ENCODE results near the gene SFI1.
"Not testable (repeated sequence)": the region's sequence is repeated elsewhere in the genome, so short reads cannot be mapped to it uniquely, and the experiment has no call there.

SFI1 gene

DNA sequence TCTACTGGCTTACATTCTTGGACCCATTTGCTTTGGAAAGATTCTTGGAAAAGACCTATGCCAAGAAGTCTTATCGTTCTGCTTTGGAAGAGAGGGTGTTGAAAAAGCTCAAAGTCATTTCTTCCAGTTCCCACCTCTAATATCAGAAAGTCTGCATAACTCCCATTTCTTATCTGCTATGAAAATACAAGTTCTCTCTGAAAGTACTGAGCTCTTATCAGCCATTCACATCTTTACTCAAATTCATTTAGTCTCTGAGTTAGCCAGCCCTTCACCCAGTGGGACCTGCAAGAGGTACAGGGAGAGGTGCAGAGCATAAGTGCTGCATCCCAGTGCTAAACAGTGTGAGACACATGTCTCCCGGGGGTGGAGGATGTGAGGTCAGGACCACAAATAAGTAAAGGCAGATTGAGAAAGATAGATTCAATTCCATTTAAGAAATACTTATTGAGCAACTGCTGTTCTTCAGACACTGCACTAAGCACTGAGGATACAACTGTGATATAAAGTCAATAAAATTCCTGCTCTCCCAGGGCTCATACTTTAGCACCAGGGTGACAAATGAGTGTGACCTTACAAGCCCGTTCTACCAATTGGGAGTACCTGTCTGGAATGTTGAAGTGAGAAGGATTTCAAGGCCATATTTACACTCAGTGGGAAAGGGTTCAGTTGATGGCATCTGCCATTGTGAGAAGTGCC is 89.0 kb downstream of the SFI1 start:
- Histone ChIP-seq H3K36me3 (ENCODE audit: control insufficient read depth in 1 of 2, insufficient read depth in 2 of 2, low read depth in 1 of 2, low read length in 2 of 2) (peaks cover 16 to 39% of the 10 kb centered on the region in 2 experiments), H3K14ac (ENCODE audit: low read length in 2 of 2) (peak overlapping the region in 1 of 2 experiments; percentile 55), H2AFZ (ENCODE audit: low read depth, low read length) (no peak overlapping the region), H3K4ac (ENCODE audit: low read depth in 1 of 2, low read length in 2 of 2) (peak overlapping the region in 1 of 2 experiments; percentile 54), H3K79me1 (replicated peaks; ENCODE audit: low read length, poor library complexity, severe bottlenecking) (no peaks in the 10 kb centered on the region), H3K9ac (ENCODE audit: low read length) (no peak overlapping the region), H3K23ac (ENCODE audit: low read length in 2 of 2) (no peak overlapping the region), H2AK5ac (ENCODE audit: low read length, severe bottlenecking) (no peak overlapping the region), H4K91ac (ENCODE audit: low read length) (peak overlapping the region; percentile 46), H3K18ac (ENCODE audit: low read depth in 1 of 2, low read length in 2 of 2) (peak overlapping the region; percentile 11 to 47), H2BK12ac (ENCODE audit: low read length in 2 of 2) (peak overlapping the region; percentile 29 to 88), H3K4me1 (ENCODE audit: control insufficient read depth, insufficient read depth, low read depth, low read length) (peaks cover 5% of the 10 kb centered on the region), H3K4me2 (ENCODE audit: low read length, poor library complexity, severe bottlenecking) (no peak overlapping the region), H3K9me3 (ENCODE audit: control insufficient read depth, low read length) (peaks cover 3% of the 10 kb centered on the region), H4K8ac (ENCODE audit: low read length) (peak overlapping the region; percentile 76), H2BK15ac (ENCODE audit: low read depth, poor library complexity, severe bottlenecking) (no peak overlapping the region), H3K27me3 (ENCODE audit: control insufficient read depth in 1 of 2, insufficient read depth in 1 of 2, low read length in 2 of 2) (no peaks in the 10 kb centered on the region), H3K4me3 (ENCODE audit: insufficient read depth in 1 of 2, low read depth in 1 of 2, low read length in 2 of 2) (no peak overlapping the region), H3K27ac (ENCODE audit: low read length, poor library complexity, severe bottlenecking) (no peak overlapping the region), H2BK120ac (ENCODE audit: low read depth, low read length) (peak overlapping the region; percentile 80), H2BK5ac (ENCODE audit: low read depth, low read length, poor library complexity, severe bottlenecking) (no peak overlapping the region)
- WGBS = 86% methylated on average over 3 of the region's 3 CpGs
- DNase-seq = peak; percentile 69

DNA sequence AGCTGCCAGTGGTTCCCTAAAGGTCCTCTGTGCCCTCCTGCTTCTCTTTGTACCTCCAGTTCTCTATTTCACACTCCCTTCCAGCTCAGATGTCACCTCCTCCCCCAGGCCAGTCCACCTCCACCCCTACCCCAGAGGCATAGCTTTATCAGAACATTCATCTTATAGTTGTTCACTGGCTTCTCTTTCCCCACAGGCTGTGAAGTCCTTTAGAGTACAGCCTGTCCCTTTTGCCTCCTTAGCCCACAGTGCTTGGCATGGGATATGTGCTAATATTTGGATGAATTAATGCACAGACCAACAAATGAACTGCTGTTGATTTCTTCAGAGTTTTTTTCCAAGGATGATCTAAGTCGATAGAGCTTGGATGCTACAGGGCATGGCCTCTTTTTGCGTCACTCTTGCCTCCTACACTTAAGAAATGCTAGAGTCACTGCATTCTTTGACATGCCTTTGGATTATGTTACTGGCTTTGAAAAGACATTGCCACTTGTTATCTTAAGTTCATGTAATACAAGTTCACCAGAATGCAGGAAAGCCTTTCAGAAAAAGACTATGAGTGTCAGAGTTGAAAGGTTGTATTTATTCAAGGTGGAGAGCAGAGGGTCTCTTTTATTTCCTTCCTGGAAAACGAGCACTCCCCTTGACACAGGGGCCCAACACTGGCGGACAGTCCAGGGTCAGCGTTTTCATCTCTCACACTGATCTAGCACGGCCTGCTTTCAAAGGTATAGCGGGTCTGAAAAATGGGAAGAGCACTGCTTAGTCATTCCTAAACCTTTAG is 90.0 kb downstream of the SFI1 start:
- 94% methylated on average over 6 of the region's 7 CpGs for WGBS

DNA sequence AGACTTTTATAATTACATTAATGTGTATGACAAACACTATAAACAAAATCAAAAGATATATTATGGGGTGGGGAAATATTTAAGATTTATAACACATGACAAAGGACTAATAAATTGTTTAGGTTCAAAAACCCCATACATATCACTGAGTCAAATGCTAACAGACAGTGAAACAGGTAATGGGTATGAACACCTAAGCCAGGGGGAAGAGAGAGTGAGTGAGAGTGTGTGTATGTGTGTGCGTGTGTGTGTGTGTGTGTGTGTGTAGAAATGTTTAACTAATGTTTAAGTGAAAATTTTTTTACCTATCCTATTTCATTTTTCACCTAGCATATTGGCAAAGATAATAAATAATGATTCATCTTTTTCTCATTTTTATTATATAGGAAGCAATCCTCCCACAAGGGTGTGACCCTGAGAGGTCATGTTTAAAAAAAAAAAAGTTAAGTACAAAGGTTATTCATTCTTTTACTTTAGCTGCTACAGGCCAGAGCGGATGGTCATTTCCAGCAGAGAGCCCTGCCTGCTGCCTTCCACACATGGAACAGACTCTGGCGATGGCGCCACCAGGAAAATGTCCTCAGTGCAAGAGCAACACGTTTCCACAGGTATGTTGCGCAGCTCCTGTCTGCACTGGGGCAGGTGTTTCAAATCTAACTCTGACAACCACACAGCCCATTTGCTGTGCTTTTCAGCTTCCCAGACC is 92.8 kb downstream of the SFI1 start:
- Histone ChIP-seq H3K14ac (ENCODE audit: low read length in 2 of 2) (no peak overlapping the region), H4K8ac (ENCODE audit: low read length) (no peak overlapping the region), H2BK15ac (ENCODE audit: low read depth, poor library complexity, severe bottlenecking) (no peak overlapping the region), H3K23ac (ENCODE audit: low read length in 2 of 2) (no peak overlapping the region), H3K9me3 (ENCODE audit: control insufficient read depth, low read length) (peaks cover 3% of the 10 kb centered on the region), H2BK5ac (ENCODE audit: low read depth, low read length, poor library complexity, severe bottlenecking) (no peak overlapping the region), H3K18ac (ENCODE audit: low read depth in 1 of 2, low read length in 2 of 2) (peak overlapping the region in 1 of 2 experiments; percentile 54), H3K79me1 (replicated peaks; ENCODE audit: low read length, poor library complexity, severe bottlenecking) (no peaks in the 10 kb centered on the region), H3K27ac (ENCODE audit: low read length, poor library complexity, severe bottlenecking) (no peak overlapping the region), H3K9ac (ENCODE audit: low read length) (no peak overlapping the region), H3K4me1 (ENCODE audit: control insufficient read depth, insufficient read depth, low read depth, low read length) (peaks cover 1% of the 10 kb centered on the region), H2AFZ (ENCODE audit: low read depth, low read length) (no peak overlapping the region), H3K27me3 (ENCODE audit: control insufficient read depth in 1 of 2, insufficient read depth in 1 of 2, low read length in 2 of 2) (no peaks in the 10 kb centered on the region), H3K36me3 (ENCODE audit: control insufficient read depth in 1 of 2, insufficient read depth in 2 of 2, low read depth in 1 of 2, low read length in 2 of 2) (peaks cover 16 to 39% of the 10 kb centered on the region in 2 experiments), H4K91ac (ENCODE audit: low read length) (no peak overlapping the region), H3K4me2 (ENCODE audit: low read length, poor library complexity, severe bottlenecking) (no peak overlapping the region), H2AK5ac (ENCODE audit: low read length, severe bottlenecking) (no peak overlapping the region), H2BK120ac (ENCODE audit: low read depth, low read length) (no peak overlapping the region), H2BK12ac (ENCODE audit: low read length in 2 of 2) (peak overlapping the region in 1 of 2 experiments; percentile 92), H3K4ac (ENCODE audit: low read depth in 1 of 2, low read length in 2 of 2) (no peak overlapping the region), H3K4me3 (ENCODE audit: insufficient read depth in 1 of 2, low read depth in 1 of 2, low read length in 2 of 2) (no peak overlapping the region)
- DNase-seq = no peak
- 89% methylated on average over 5 of the region's 6 CpGs for WGBS

More for the DNA sequence above, 90.0 kb downstream of the SFI1 start:
- peak overlapping the region; percentile 71 to 86 for H2BK12ac ChIP-seq (ENCODE audit: low read length in 2 of 2)
- peaks cover 3% of the 10 kb centered on the region for H3K9me3 ChIP-seq (ENCODE audit: control insufficient read depth, low read length)
- H3K27me3 ChIP-seq (ENCODE audit: control insufficient read depth in 1 of 2, insufficient read depth in 1 of 2, low read length in 2 of 2) = no peaks in the 10 kb centered on the region
- peaks cover 5% of the 10 kb centered on the region for H3K4me1 ChIP-seq (ENCODE audit: control insufficient read depth, insufficient read depth, low read depth, low read length)
- no peak overlapping the region for H3K4me2 ChIP-seq (ENCODE audit: low read length, poor library complexity, severe bottlenecking)
- H3K4ac ChIP-seq (ENCODE audit: low read depth in 1 of 2, low read length in 2 of 2) = peak overlapping the region; percentile 63 to 64
- peak overlapping the region in 1 of 2 experiments; percentile 47 for H3K18ac ChIP-seq (ENCODE audit: low read depth in 1 of 2, low read length in 2 of 2)
- H2AK5ac ChIP-seq (ENCODE audit: low read length, severe bottlenecking) = no peak overlapping the region
- no peak overlapping the region for H2AFZ ChIP-seq (ENCODE audit: low read depth, low read length)
- DNase-seq = peak; percentile 94
- peak overlapping the region; percentile 25 for H4K91ac ChIP-seq (ENCODE audit: low read length)
- H3K27ac ChIP-seq (ENCODE audit: low read length, poor library complexity, severe bottlenecking) = no peak overlapping the region
- no peak overlapping the region for H3K23ac ChIP-seq (ENCODE audit: low read length in 2 of 2)
- H3K4me3 ChIP-seq (ENCODE audit: insufficient read depth in 1 of 2, low read depth in 1 of 2, low read length in 2 of 2) = no peak overlapping the region
- no peak overlapping the region for H2BK15ac ChIP-seq (ENCODE audit: low read depth, poor library complexity, severe bottlenecking)
- H2BK120ac ChIP-seq (ENCODE audit: low read depth, low read length) = peak overlapping the region; percentile 80
- no peak overlapping the region for H3K14ac ChIP-seq (ENCODE audit: low read length in 2 of 2)
- peaks cover 16 to 39% of the 10 kb centered on the region in 2 experiments for H3K36me3 ChIP-seq (ENCODE audit: control insufficient read depth in 1 of 2, insufficient read depth in 2 of 2, low read depth in 1 of 2, low read length in 2 of 2)
- no peak overlapping the region for H3K9ac ChIP-seq (ENCODE audit: low read length)
- H2BK5ac ChIP-seq (ENCODE audit: low read depth, low read length, poor library complexity, severe bottlenecking) = no peak overlapping the region
- no peaks in the 10 kb centered on the region for H3K79me1 ChIP-seq (replicated peaks; ENCODE audit: low read length, poor library complexity, severe bottlenecking)
- H4K8ac ChIP-seq (ENCODE audit: low read length) = no peak overlapping the region

DNA sequence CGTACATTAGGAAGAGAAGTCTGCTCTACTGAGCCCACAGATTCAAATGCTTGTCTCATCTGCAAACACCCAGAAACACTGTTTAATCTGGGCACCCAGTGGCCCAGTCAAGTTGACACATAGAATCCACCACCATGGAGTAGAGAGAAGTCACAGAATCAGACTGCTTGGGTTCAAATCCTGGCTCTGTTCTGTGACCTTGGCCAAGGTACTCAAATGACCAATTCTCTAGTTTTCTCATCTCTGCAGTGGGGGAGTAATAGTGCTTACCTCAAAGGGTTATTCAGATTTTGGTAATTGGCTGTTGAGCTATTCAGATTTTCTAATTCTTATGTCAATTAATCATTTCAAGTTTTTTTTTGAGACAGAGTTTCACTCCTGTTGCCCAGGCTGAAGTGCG is 93.8 kb downstream of the SFI1 start:
- H3K4me2 ChIP-seq (ENCODE audit: low read length, poor library complexity, severe bottlenecking); H3K4me3 ChIP-seq (ENCODE audit: insufficient read depth in 1 of 2, low read depth in 1 of 2, low read length in 2 of 2); H2AK5ac ChIP-seq (ENCODE audit: low read length, severe bottlenecking); H3K23ac ChIP-seq (ENCODE audit: low read length in 2 of 2); H3K27ac ChIP-seq (ENCODE audit: low read length, poor library complexity, severe bottlenecking); H4K8ac ChIP-seq (ENCODE audit: low read length); H3K9me3 ChIP-seq (ENCODE audit: control insufficient read depth, low read length); H2BK5ac ChIP-seq (ENCODE audit: low read depth, low read length, poor library complexity, severe bottlenecking); H3K18ac ChIP-seq (ENCODE audit: low read depth in 1 of 2, low read length in 2 of 2); H2BK15ac ChIP-seq (ENCODE audit: low read depth, poor library complexity, severe bottlenecking); DNase-seq; H3K4me1 ChIP-seq (ENCODE audit: control insufficient read depth, insufficient read depth, low read depth, low read length); H4K91ac ChIP-seq (ENCODE audit: low read length); H2AFZ ChIP-seq (ENCODE audit: low read depth, low read length); H3K27me3 ChIP-seq (ENCODE audit: control insufficient read depth in 1 of 2, insufficient read depth in 1 of 2, low read length in 2 of 2); H3K79me1 ChIP-seq (replicated peaks; ENCODE audit: low read length, poor library complexity, severe bottlenecking); H3K4ac ChIP-seq (ENCODE audit: low read depth in 1 of 2, low read length in 2 of 2); H3K9ac ChIP-seq (ENCODE audit: low read length); H3K14ac ChIP-seq (ENCODE audit: low read length in 2 of 2); H2BK120ac ChIP-seq (ENCODE audit: low read depth, low read length); H2BK12ac ChIP-seq (ENCODE audit: low read length in 2 of 2): not testable (repeated sequence)
- H3K36me3 ChIP-seq (ENCODE audit: control insufficient read depth in 1 of 2, insufficient read depth in 2 of 2, low read depth in 1 of 2, low read length in 2 of 2) = peaks cover 16 to 34% of the 10 kb centered on the region in 2 experiments
- no CpG with 5 or more reads among the region's 2 CpGs for WGBS
